Right lobe of liver (tissue), 6 donors: ENCODE measurements around the gene PINK1. TPM values are rescaled to one million over a fixed set of nuclear protein-coding genes. Genes with fewer than 3 reads are reported as not detected.
A peak's percentile ranks its signal among the peaks of the same experiment; 100 is the strongest.

ENCODE experiments used
- ATAC-seq, 4 donors: fragments of 200-7000 bp; cut with Tn5 transposase; one replicate each; pipeline ENCODE4 v1.9.1; 2020; ENCODE audit warnings: mild to moderate bottlenecking in 4 of 4, moderate library complexity in 4 of 4
- DNase-seq, 3 donors: peaks; one replicate each; pipeline ENCODE4 v3.0.0-alpha.2; 2020
- H3K27ac ChIP-seq, 3 donors: fragments of 200-600 bp; one replicate each; pipeline ENCODE4 v1.8.0; 2022
- H3K27me3 ChIP-seq, 2 donors: fragments of 200-600 bp; one replicate each; pipeline ENCODE4 v1.8.0; 2022
- H3K36me3 ChIP-seq, 4 donors: fragments of 200-600 bp; sonication (generic) in 1 of 4; one replicate each; pipeline versions ENCODE4 v1.5.1 to v1.8.0; 2017 to 2022; ENCODE audit warnings: control low read depth in 1 of 4
- H3K4me1 ChIP-seq, 4 donors: fragments of 200-600 bp; sonication (generic) in 1 of 4; one replicate each; pipeline versions ENCODE4 v1.5.1 to v1.8.0; 2017 to 2022; ENCODE audit warnings: control low read depth in 1 of 4
- H3K4me3 ChIP-seq, 3 donors: fragments of 200-600 bp; one replicate each; pipeline ENCODE4 v1.8.0; 2022
- H3K9me3 ChIP-seq, 4 donors: fragments of 200-600 bp; sonication (generic) in 1 of 4; one replicate each; pipeline versions ENCODE4 v1.5.1 to v1.8.0; 2017 to 2022; ENCODE audit warnings: control low read depth in 1 of 4
- POLR2A ChIP-seq: fragments of 450-650 bp; IDR thresholded peaks from one replicate; pipeline ENCODE4 v1.6.1; 2017; ENCODE audit warnings: antibody characterized with exemption, mild to moderate bottlenecking
- WGBS: methylation state at CpG from one replicate; pipeline ENCODE4 v1.1.6; 2018; ENCODE audit warnings: low coverage, low lambda C conversion rate; ENCODE audit not compliant: insufficient coverage; ENCODE audit errors: missing lambda C conversion rate; 5-methylcytosine and 5-hydroxymethylcytosine counted together
- intact Hi-C, 2 donors: fragments of 100-400 bp; cut with DNase I; formaldehyde crosslinking; loops; one replicate each; pipeline versions ENCODE4 v1.11.2 to v1.14.1; 2022
- total RNA-seq, 6 experiments: library from RNA; depleted of rRNA in 2 of 6; stranded (reverse); fragments of >200 nt in 2 of 6; fragmentation: NEBNext Ultra II Directional in 3 of 6; extraction: Animal tissue kit (Norgen Biotek cat#: 25700) in 3 of 6; gene quantifications; one replicate each; pipeline versions ENCODE4 v1.1.0 to v1.2.4, GENCODE V29; 2016 to 2023
- TF ChIP-seq, protein P1 (sequence below), 4 donors: fragments of 200-600 bp in 3 of 4; fragments of 450-650 bp in 1 of 4; IDR thresholded peaks; one replicate each; pipeline versions ENCODE4 v1.5.1 to v1.8.0; 2016 to 2022; ENCODE audit warnings: antibody characterized with exemption in 4 of 4, mild to moderate bottlenecking in 2 of 4
- donor health status: DM: no; HTN: yes; CAD: no.
- donor health status: DM: no; HTN: no; CAD: no.
- donor health status: DM: no; HTN: no; CAD: no.
- donor health status: DM: no; HTN: yes; CAD: no.
- donor health status: DM: no; HTN: yes; CAD: no.

The PINK1 gene
- total RNA-seq, 6 experiments from 2014 or later: 67.3 to 94.1 (median 83.0) TPM

DNA sequence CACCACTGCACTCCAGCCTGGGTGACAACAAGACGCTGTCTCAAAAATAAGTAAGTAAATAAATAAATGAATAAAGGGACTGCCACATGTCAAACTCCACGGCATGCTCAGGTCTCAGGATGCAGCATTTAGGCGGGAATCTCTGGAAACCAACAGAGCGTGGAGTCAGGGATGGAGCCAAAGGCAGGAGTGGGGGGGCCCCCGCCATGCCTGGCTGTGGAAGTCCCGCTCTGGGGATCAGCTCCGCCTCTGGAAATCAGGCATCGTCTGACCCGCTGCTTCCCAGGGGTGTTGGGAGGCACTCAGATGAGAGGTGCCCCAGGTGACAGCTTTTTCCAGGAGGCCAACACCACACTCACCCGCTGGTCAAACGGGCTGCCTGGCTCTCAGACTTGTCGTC lies 64.3 kb downstream of the PINK1 start:
- H3K27me3 ChIP-seq: no peaks in the 10 kb centered on the region
- WGBS: 85% methylated on average over 7 of the region's 12 CpGs
- DNase-seq: no peak
- H3K4me1 ChIP-seq: no peaks in the 10 kb centered on the region
- intact Hi-C loops: loop anchor here (5.0 to 10.0 kb wide), 2 partner anchors 497 to 500 kb away; no protein-coding TSS in a partner anchor
- H3K27ac ChIP-seq: peak overlapping the region in 1 of 3 donors; percentile 64
- ATAC-seq: no peak
- H3K36me3 ChIP-seq: no peaks in the 10 kb centered on the region
- TF ChIP-seq, protein P1, sequence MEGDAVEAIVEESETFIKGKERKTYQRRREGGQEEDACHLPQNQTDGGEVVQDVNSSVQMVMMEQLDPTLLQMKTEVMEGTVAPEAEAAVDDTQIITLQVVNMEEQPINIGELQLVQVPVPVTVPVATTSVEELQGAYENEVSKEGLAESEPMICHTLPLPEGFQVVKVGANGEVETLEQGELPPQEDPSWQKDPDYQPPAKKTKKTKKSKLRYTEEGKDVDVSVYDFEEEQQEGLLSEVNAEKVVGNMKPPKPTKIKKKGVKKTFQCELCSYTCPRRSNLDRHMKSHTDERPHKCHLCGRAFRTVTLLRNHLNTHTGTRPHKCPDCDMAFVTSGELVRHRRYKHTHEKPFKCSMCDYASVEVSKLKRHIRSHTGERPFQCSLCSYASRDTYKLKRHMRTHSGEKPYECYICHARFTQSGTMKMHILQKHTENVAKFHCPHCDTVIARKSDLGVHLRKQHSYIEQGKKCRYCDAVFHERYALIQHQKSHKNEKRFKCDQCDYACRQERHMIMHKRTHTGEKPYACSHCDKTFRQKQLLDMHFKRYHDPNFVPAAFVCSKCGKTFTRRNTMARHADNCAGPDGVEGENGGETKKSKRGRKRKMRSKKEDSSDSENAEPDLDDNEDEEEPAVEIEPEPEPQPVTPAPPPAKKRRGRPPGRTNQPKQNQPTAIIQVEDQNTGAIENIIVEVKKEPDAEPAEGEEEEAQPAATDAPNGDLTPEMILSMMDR (IDR thresholded peaks at IDR 0.05): no peak
- TF ChIP-seq POLR2A: no peak
- H3K4me3 ChIP-seq: no peak overlapping the region
- H3K9me3 ChIP-seq: no peaks in the 10 kb centered on the region

DNA sequence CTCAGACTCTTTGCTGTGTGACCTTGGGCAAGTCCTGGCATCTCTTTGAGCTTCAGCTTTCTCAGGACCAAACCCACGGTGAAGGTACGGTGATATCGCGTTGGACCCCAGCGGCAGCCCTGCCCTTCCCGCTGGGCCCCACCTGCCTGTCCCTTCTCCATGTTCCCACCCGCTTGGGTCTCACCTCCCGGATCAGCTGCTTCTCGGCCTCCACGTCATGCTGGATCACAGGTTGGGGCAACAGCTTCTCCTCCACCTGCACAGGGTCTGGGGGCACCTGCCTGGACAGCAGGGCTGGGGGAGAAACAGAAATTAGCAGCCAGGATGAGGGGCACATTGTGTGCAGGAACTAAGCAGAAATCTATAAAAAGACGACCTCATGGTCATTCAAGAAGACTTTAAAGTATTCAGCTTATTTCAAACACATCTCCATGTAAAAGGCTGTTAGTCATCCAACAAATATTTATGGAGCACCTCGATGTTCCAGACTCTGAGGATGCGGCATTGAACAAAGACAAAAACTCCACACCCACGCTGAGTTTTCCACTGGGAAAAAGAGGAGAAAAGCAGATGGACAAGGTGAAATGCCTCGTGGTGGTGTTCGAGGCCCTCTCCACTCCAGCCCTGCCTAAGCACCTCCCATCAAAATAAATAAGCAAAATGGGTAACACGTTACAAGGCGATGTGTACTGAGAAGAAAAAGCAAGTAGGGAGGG lies 65.1 kb downstream of the PINK1 start:
- Histone ChIP-seq H3K9me3 (no peaks in the 10 kb centered on the region), H3K4me1 (no peaks in the 10 kb centered on the region), H3K27me3 (no peaks in the 10 kb centered on the region), H3K4me3 (no peak overlapping the region), H3K36me3 (no peaks in the 10 kb centered on the region), H3K27ac (no peak overlapping the region)
- 72% methylated on average over 9 of the region's 18 CpGs for WGBS
- DNase-seq: no peak
- TF ChIP-seq, protein P1 (IDR thresholded peaks at IDR 0.05): no peak
- no peak for TF ChIP-seq POLR2A
- ATAC-seq: no peak
- intact Hi-C loops: loop anchor here (5.0 to 10.0 kb wide), 2 partner anchors 496 to 499 kb away; no protein-coding TSS in a partner anchor

DNA sequence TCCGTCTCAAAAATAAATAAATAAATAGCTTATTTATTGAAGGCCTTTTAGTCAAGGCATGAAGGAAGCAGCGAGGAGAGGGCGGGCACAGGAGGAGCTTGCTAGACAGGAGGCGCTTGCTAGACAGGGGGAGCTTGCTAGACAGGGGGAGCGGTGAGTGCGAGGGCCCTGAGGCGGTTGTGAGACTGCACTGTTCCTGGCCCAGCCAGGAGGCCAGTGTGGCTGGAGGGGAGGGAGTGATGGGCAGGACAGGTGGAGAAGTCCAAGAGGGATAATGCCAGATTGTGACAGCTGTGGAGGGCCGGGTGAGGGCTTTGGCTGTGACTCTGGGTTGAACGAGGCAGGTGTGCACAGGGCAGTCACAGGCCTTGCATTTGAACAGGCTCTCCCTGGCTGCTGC lies 66.3 kb downstream of the PINK1 start:
- 95% methylated on average over 8 of the region's 9 CpGs for WGBS
- no peaks in the 10 kb centered on the region for H3K27me3 ChIP-seq
- no peaks in the 10 kb centered on the region for H3K4me1 ChIP-seq
- no peaks in the 10 kb centered on the region for H3K36me3 ChIP-seq
- no peak overlapping the region for H3K4me3 ChIP-seq
- no peak overlapping the region for H3K27ac ChIP-seq
- intact Hi-C loops: loop anchor here (5.0 to 10.0 kb wide), 2 partner anchors 495 to 498 kb away; no protein-coding TSS in a partner anchor
- ATAC-seq (no peak), DNase-seq (no peak)
- TF ChIP-seq, protein P1 (IDR thresholded peaks at IDR 0.05): no peak
- TF ChIP-seq POLR2A: no peak
- H3K9me3 ChIP-seq: no peaks in the 10 kb centered on the region

DNA sequence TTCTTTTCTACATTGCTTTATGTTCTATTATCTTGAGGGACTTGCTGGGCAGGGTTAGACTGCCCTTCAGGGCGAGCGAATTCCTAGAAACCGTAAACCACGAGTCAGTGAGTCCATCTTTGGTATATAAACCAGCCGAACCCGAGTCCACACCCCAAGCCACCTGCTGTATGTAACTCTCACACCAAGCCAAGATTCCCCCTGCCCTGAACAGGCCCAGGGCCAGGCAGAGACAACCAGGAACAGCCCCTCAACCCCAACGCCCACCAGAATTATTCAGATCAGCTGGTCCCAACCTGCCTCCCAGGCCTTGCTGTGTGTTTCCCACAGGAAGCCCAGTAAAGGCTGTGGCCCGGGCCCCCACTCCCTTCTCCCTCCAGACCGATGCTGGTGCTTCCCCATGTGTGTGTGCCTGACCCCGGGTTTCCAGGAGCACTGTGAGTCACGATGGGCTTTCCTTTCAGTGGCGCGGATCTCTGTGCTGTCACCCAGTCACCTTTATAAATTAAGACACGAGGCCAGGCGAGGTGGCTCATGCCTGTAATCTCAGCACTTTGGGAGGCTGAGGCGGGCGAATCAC lies 67.5 kb downstream of the PINK1 start:
- 88% methylated on average over 7 of the region's 17 CpGs for WGBS
- no peak overlapping the region for H3K27ac ChIP-seq
- no peak for TF ChIP-seq POLR2A
- TF ChIP-seq, protein P1 (IDR thresholded peaks at IDR 0.05): no peak
- no peak overlapping the region for H3K4me3 ChIP-seq
- no peaks in the 10 kb centered on the region for H3K9me3 ChIP-seq
- DNase-seq (no peak), ATAC-seq (no peak)
- no peaks in the 10 kb centered on the region for H3K27me3 ChIP-seq
- H3K36me3 ChIP-seq: no peaks in the 10 kb centered on the region
- H3K4me1 ChIP-seq: no peaks in the 10 kb centered on the region
- intact Hi-C loops: no loop called here

Other genes starting within 250 kb of the PINK1 start
- 10 to 100 TPM; 10.4 to 30.2 (median 20.1) TPM for gene CAMK2N1, start 147.2 kb upstream of the PINK1 start, total RNA-seq
- 10 to 100 TPM; 14.4 to 33.6 (median 16.7) TPM for gene MUL1, start 125.3 kb upstream of the PINK1 start, total RNA-seq
- gene FAM43B, start 80.9 kb upstream of the PINK1 start, total RNA-seq: under 1 TPM in 4 of 6 experiments, not detected in 2; 0.09 to 0.24 (median 0.12) TPM
- 10 to 100 TPM; 12.6 to 33.8 (median 24.5) TPM for gene CDA, start 44.4 kb upstream of the PINK1 start, total RNA-seq
- 100 to 1,000 TPM in 3 of 6 experiments, 10 to 100 TPM in 3; 53.0 to 132 (median 100) TPM for gene DDOST, start 27.9 kb downstream of the PINK1 start, total RNA-seq
- gene KIF17, start 84.5 kb downstream of the PINK1 start, total RNA-seq: 1 to 10 TPM; 1.0 to 3.2 (median 1.3) TPM
- 1 to 10 TPM in 2 of 6 experiments, under 1 TPM in 1, not detected in 3; 0.80 to 1.8 (median 1.4) TPM for gene SH2D5, start 99.2 kb downstream of the PINK1 start, total RNA-seq
- 10 to 100 TPM; 60.6 to 84.6 (median 70.7) TPM for gene HP1BP3, start 153.8 kb downstream of the PINK1 start, total RNA-seq